Measurements from ENCODE around the gene PRMT1. TPM values are rescaled to one million over a fixed set of nuclear protein-coding genes. Genes with fewer than 3 reads are reported as not detected.

The PRMT1 gene
- polyA plus RNA-seq, 1 of the 3 experiments (the other 2 are of a cell fraction): 789 TPM

- Histone ChIP-seq H3K9me3 (no peaks in the 10 kb centered on the region), H3K4me3 (ENCODE audit: low read depth in 2 of 2, low read length in 1 of 2) (no peak overlapping the region), H3K27me3 (ENCODE audit: insufficient read depth) (no peaks in the 10 kb centered on the region), H2AFZ (ENCODE audit: low read depth) (no peak overlapping the region), H3K9ac (no peak overlapping the region), H3K36me3 (replicated peaks in 1 of 2; ENCODE audit: control insufficient read depth in 1 of 2, insufficient read depth in 2 of 2, low read length in 1 of 2) (peaks cover 27 to 61% of the 10 kb centered on the region in 2 experiments), H3K79me2 (ENCODE audit: insufficient read depth) (peaks cover 44% of the 10 kb centered on the region), H3K4me1 (ENCODE audit: control insufficient read depth in 1 of 2, insufficient read depth in 2 of 2, low read depth in 1 of 2, low read length in 1 of 2) (no peaks in the 10 kb centered on the region), H3K9me2 (no peaks in the 10 kb centered on the region), H3F3A (replicated peaks; ENCODE audit: insufficient read depth) (no peaks in the 10 kb centered on the region), H4K20me1 (ENCODE audit: insufficient read depth) (0 out of 2 replicates have a peak, but pooled peaks cover 10% of the 10 kb centered on the region), H3K27ac (ENCODE audit: low read depth in 2 of 2, low read length in 1 of 2) (no peak overlapping the region), H3K4me2 (no peak overlapping the region)
- ChIA-PET CTCF (no interaction called here), POLR2A (no interaction called here)
- TF ChIP-seq POLR2AphosphoS5 (IDR thresholded peaks at IDR 0.05; ENCODE audit: low read depth, low read length) (no peak), SMC3 (IDR thresholded peaks at IDR 0.05; ENCODE audit: low read depth, low read length) (no peak), MEF2A (IDR thresholded peaks at IDR 0.05; ENCODE audit: borderline replicate concordance, low read depth) (no peak), RXRA (IDR thresholded peaks at IDR 0.05; ENCODE audit: borderline replicate concordance, low read depth) (no peak), GABPA (IDR thresholded peaks at IDR 0.05; ENCODE audit: low read depth) (no peak), JUND (IDR thresholded peaks at IDR 0.05) (no peak), RCOR1 (IDR thresholded peaks at IDR 0.05; ENCODE audit: low read length) (no peak), RAD21 (IDR thresholded peaks at IDR 0.05; ENCODE audit: low read length) (no peak), RFX5 (IDR thresholded peaks at IDR 0.05; ENCODE audit: low read length) (no peak), ZBTB33 (IDR thresholded peaks at IDR 0.05; ENCODE audit: borderline replicate concordance, low read depth) (no peak), FOXJ3 (CRISPR knock-in tag; IDR thresholded peaks at IDR 0.05) (no peak), GATA2 (CRISPR knock-in tag; IDR thresholded peaks at IDR 0.05) (no peak), USF2 (IDR thresholded peaks at IDR 0.05; ENCODE audit: borderline replicate concordance, low read depth, low read length) (no peak), CHD2 (IDR thresholded peaks at IDR 0.05; ENCODE audit: low read length, partially characterized antibody) (no peak), NRF1 (IDR thresholded peaks at IDR 0.05; ENCODE audit: low read depth, low read length) (no peak), MXI1 (IDR thresholded peaks at IDR 0.05; ENCODE audit: low read depth, low read length) (no peak)
- TF ChIP-seq, protein P1, sequence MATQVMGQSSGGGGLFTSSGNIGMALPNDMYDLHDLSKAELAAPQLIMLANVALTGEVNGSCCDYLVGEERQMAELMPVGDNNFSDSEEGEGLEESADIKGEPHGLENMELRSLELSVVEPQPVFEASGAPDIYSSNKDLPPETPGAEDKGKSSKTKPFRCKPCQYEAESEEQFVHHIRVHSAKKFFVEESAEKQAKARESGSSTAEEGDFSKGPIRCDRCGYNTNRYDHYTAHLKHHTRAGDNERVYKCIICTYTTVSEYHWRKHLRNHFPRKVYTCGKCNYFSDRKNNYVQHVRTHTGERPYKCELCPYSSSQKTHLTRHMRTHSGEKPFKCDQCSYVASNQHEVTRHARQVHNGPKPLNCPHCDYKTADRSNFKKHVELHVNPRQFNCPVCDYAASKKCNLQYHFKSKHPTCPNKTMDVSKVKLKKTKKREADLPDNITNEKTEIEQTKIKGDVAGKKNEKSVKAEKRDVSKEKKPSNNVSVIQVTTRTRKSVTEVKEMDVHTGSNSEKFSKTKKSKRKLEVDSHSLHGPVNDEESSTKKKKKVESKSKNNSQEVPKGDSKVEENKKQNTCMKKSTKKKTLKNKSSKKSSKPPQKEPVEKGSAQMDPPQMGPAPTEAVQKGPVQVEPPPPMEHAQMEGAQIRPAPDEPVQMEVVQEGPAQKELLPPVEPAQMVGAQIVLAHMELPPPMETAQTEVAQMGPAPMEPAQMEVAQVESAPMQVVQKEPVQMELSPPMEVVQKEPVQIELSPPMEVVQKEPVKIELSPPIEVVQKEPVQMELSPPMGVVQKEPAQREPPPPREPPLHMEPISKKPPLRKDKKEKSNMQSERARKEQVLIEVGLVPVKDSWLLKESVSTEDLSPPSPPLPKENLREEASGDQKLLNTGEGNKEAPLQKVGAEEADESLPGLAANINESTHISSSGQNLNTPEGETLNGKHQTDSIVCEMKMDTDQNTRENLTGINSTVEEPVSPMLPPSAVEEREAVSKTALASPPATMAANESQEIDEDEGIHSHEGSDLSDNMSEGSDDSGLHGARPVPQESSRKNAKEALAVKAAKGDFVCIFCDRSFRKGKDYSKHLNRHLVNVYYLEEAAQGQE (IDR thresholded peaks at IDR 0.05; ENCODE audit: low read depth, low read length): no peak
- WGBS (ENCODE audit: low lambda C conversion rate): 97% methylated on average over 34 of the region's 72 CpGs
- DNase-seq: no peak
Observed at GRCh38 chr19:49651029-49651819, 25.8 kb upstream of the PRMT1 start.

Data from SK-N-SH (cell line).